Measurements from ENCODE around the gene LIX1.

LIX1 gene

GRCh38 chr5:97077246-97077645 lies 65.2 kb downstream of the LIX1 start:
- POLR2A ChIA-PET (ENCODE audit: low non-redundant PET) = no interaction called here
- no peak for DNase-seq (ENCODE audit: low spot score)
- CTCF ChIA-PET = no interaction called here
- no peak for TF ChIP-seq CTCF (conservative IDR thresholded peaks at IDR 0.05; ENCODE audit: low read depth)
- H3K27ac ChIP-seq = no peak overlapping the region

GRCh38 chr5:97076098-97076497 lies 66.3 kb downstream of the LIX1 start:
- POLR2A ChIA-PET (ENCODE audit: low non-redundant PET) = no interaction called here

GRCh38 chr5:97075649-97076048 lies 66.8 kb downstream of the LIX1 start:
- no peak for DNase-seq (ENCODE audit: low spot score)
- no peak overlapping the region for H3K27ac ChIP-seq
- no peak for TF ChIP-seq CTCF (conservative IDR thresholded peaks at IDR 0.05; ENCODE audit: low read depth)
- ChIA-PET CTCF (no interaction called here), POLR2A (ENCODE audit: low non-redundant PET) (no interaction called here)

More at GRCh38 chr5:97076098-97076497, 66.3 kb downstream of the LIX1 start:
- DNase-seq (ENCODE audit: low spot score) = no peak
- no peak overlapping the region for H3K27ac ChIP-seq
- no peak for TF ChIP-seq CTCF (conservative IDR thresholded peaks at IDR 0.05; ENCODE audit: low read depth)
- CTCF ChIA-PET = no interaction called here

- CTCF ChIA-PET = no interaction called here
- no peak for TF ChIP-seq CTCF (conservative IDR thresholded peaks at IDR 0.05; ENCODE audit: low read depth)
- no peak overlapping the region for H3K27ac ChIP-seq
- DNase-seq (ENCODE audit: low spot score) = no peak
- POLR2A ChIA-PET (ENCODE audit: low non-redundant PET) = no interaction called here
Measured at GRCh38 chr5:97074859-97075489, 67.4 kb downstream of the LIX1 start.

GRCh38 chr5:97073420-97073819 lies 69.0 kb downstream of the LIX1 start:
- TF ChIP-seq CTCF (conservative IDR thresholded peaks at IDR 0.05; ENCODE audit: low read depth) = no peak
- ChIA-PET POLR2A (ENCODE audit: low non-redundant PET) (no interaction called here), CTCF (no interaction called here)
- no peak overlapping the region for H3K27ac ChIP-seq
- no peak for DNase-seq (ENCODE audit: low spot score)

- ChIA-PET CTCF (no interaction called here), POLR2A (ENCODE audit: low non-redundant PET) (no interaction called here)
- DNase-seq (ENCODE audit: low spot score) = no peak
- no peak overlapping the region for H3K27ac ChIP-seq
- TF ChIP-seq CTCF (conservative IDR thresholded peaks at IDR 0.05; ENCODE audit: low read depth) = no peak
Measured at GRCh38 chr5:97072696-97073095, 69.7 kb downstream of the LIX1 start.

- ChIA-PET POLR2A (ENCODE audit: low non-redundant PET) (no interaction called here), CTCF (no interaction called here)
- no peak for TF ChIP-seq CTCF (conservative IDR thresholded peaks at IDR 0.05; ENCODE audit: low read depth)
- H3K27ac ChIP-seq = no peak overlapping the region
- no peak for DNase-seq (ENCODE audit: low spot score)
Measured at GRCh38 chr5:97071993-97072392, 70.4 kb downstream of the LIX1 start.
